Muscle of leg (tissue), 16 donors: ENCODE results near the gene ZBTB1. TPM values are rescaled to one million over a fixed set of nuclear protein-coding genes. Genes with fewer than 3 reads are reported as not detected.

Experiments used
- DNase-seq: peaks from one replicate; pipeline ENCODE4 v3.0.0; 2013
- H3K27ac ChIP-seq: one replicate; pipeline ENCODE4 v1.5.1; 2013; ENCODE audit warnings: mild to moderate bottlenecking, low read length, control low read depth
- H3K27me3 ChIP-seq: one replicate; pipeline ENCODE4 v1.6.1; 2013; ENCODE audit warnings: low read length; ENCODE audit not compliant: control insufficient read depth, insufficient read depth
- H3K36me3 ChIP-seq: one replicate; pipeline ENCODE4 v1.6.1; 2013; ENCODE audit warnings: low read length; ENCODE audit not compliant: control insufficient read depth, insufficient read depth
- H3K4me1 ChIP-seq: one replicate; pipeline ENCODE4 v1.6.1; 2013; ENCODE audit warnings: low read length; ENCODE audit not compliant: control insufficient read depth, insufficient read depth
- H3K4me3 ChIP-seq: one replicate; pipeline ENCODE4 v1.5.1; 2013; ENCODE audit warnings: low read length, control low read depth
- H3K9me3 ChIP-seq: replicated peaks from 2 replicates; pipeline ENCODE4 v1.6.1; 2013; ENCODE audit warnings: low read depth, low read length; ENCODE audit not compliant: control insufficient read depth
- WGBS: methylation state at CpG from one replicate; pipeline ENCODE4 v1.1.5; 2013; ENCODE audit warnings: missing lambda C conversion rate; ENCODE audit not compliant: insufficient coverage; 5-methylcytosine and 5-hydroxymethylcytosine counted together
- long read RNA-seq, 11 donors: transcript quantifications; one replicate each; lab custom pipeline, GENCODE V29; 2026
- polyA plus RNA-seq, 8 donors: library from polyadenylated mRNA; unstranded; fragments of 120-200 nt; gene quantifications; one replicate each; pipeline versions ENCODE4 v1.2.1 to v1.2.3, GENCODE V29; 2013; ENCODE audit warnings: inconsistent platforms in 1 of 8, low replicate concordance in 1 of 8; ENCODE audit not compliant: insufficient read length in 8 of 8, insufficient read depth in 1 of 8
- total RNA-seq: library from RNA; stranded (reverse); fragments of 120-200 nt; gene quantifications from one replicate; pipeline ENCODE4 v1.2.4, GENCODE V29; 2013

The ZBTB1 gene
- total RNA-seq (34.8 TPM), polyA plus RNA-seq (10 to 100 TPM; 24.1 to 42.4 (median 31.7) TPM)
- long read RNA-seq, donor 1, full-length matches to known transcripts, result 1 of 1 reads
- long read RNA-seq, donor 1, partial matches to known transcripts, result 0 of 1 reads
- long read RNA-seq, donor 1, other reads (novel, unspliced or antisense), result 0 of 1 reads
- long read RNA-seq, donor 2, result 0 reads
- long read RNA-seq, donor 3, full-length matches to known transcripts, result 1 of 16 reads
- long read RNA-seq, donor 3, partial matches to known transcripts, result 15 of 16 reads
- long read RNA-seq, donor 3, other reads (novel, unspliced or antisense), result 0 of 16 reads
- long read RNA-seq, donor 4, partial matches to known transcripts, result 8 of 9 reads
- long read RNA-seq, donor 4, other reads (novel, unspliced or antisense), result 0 of 9 reads
- long read RNA-seq, donor 5, full-length matches to known transcripts, result 1 of 55 reads
- long read RNA-seq, donor 5, partial matches to known transcripts, result 54 of 55 reads
- long read RNA-seq, donor 5, other reads (novel, unspliced or antisense), result 0 of 55 reads
- long read RNA-seq, donor 6, full-length matches to known transcripts, result 6 of 17 reads
- long read RNA-seq, donor 6, partial matches to known transcripts, result 11 of 17 reads
- long read RNA-seq, donor 6, other reads (novel, unspliced or antisense), result 0 of 17 reads
- long read RNA-seq, donor 7, partial matches to known transcripts, result 20 of 20 reads
- long read RNA-seq, donor 7, other reads (novel, unspliced or antisense), result 0 of 20 reads
- long read RNA-seq, donor 8, result 0 reads
- long read RNA-seq, donor 9, full-length matches to known transcripts, result 1 of 36 reads
- long read RNA-seq, donor 9, partial matches to known transcripts, result 35 of 36 reads
- long read RNA-seq, donor 9, other reads (novel, unspliced or antisense), result 0 of 36 reads
- long read RNA-seq, donor 10, partial matches to known transcripts, result 17 of 17 reads
- long read RNA-seq, donor 10, other reads (novel, unspliced or antisense), result 0 of 17 reads
- long read RNA-seq, donor 11, full-length matches to known transcripts, result 1 of 10 reads
- long read RNA-seq, donor 11, partial matches to known transcripts, result 9 of 10 reads
- long read RNA-seq, donor 11, other reads (novel, unspliced or antisense), result 0 of 10 reads

- H3K4me3 ChIP-seq, result peak within 1 kb of the TSS; percentile 83
- no peaks in the 10 kb centered on the region for H3K27me3 ChIP-seq
- peaks cover 20% of the 10 kb centered on the region for H3K4me1 ChIP-seq
- WGBS, result under 1% methylated on average over 62 of the region's 63 CpGs
- no peaks in the 10 kb centered on the region for H3K9me3 ChIP-seq
- peak within 1 kb of the TSS; percentile 98 for H3K27ac ChIP-seq
- DNase-seq, result peak; percentile 90
- H3K36me3 ChIP-seq, result peaks cover 3% of the 10 kb centered on the region
Measured at GRCh38 chr14:64504310-64504896, at the start of gene ZBTB1. TSS of gene ZBTB1 (plus strand) at chr14:64504770. CDS start at chr14:64521505, 16,735 bp downstream.

- H3K4me1 ChIP-seq, result peaks cover 2% of the 10 kb centered on the region
Measured at GRCh38 chr14:64459405-64460136, 45.0 kb upstream of the ZBTB1 start.

GRCh38 chr14:64461221-64461620 is 43.3 kb upstream of the ZBTB1 start:
- H3K36me3 ChIP-seq, result peaks cover 6% of the 10 kb centered on the region
- no peak overlapping the region for H3K4me3 ChIP-seq
- no peaks in the 10 kb centered on the region for H3K9me3 ChIP-seq
- H3K27me3 ChIP-seq, result peaks cover 5% of the 10 kb centered on the region
- whole genome bisulfite sequencing, result 95% methylated on average over 3 of the region's 3 CpGs
- H3K27ac ChIP-seq, result no peak overlapping the region
- no peak for DNase-seq
- peaks cover 8% of the 10 kb centered on the region for H3K4me1 ChIP-seq

More at GRCh38 chr14:64459405-64460136, 45.0 kb upstream of the ZBTB1 start:
- Histone ChIP-seq H3K27me3 (peaks cover 2% of the 10 kb centered on the region), H3K36me3 (peaks cover 8% of the 10 kb centered on the region), H3K4me3 (no peak overlapping the region), H3K27ac (no peak overlapping the region), H3K9me3 (no peaks in the 10 kb centered on the region)
- WGBS, result 17% methylated on average over 1 of the region's 4 CpGs
- DNase-seq, result peak; percentile 10

GRCh38 chr14:64463195-64463594 is 41.4 kb upstream of the ZBTB1 start:
- Histone ChIP-seq H3K27me3 (peaks cover 5% of the 10 kb centered on the region), H3K4me1 (peaks cover 8% of the 10 kb centered on the region), H3K36me3 (peaks cover 2% of the 10 kb centered on the region), H3K27ac (no peak overlapping the region), H3K4me3 (no peak overlapping the region), H3K9me3 (no peaks in the 10 kb centered on the region)
- DNase-seq, result no peak
- WGBS, result no CpG with 5 or more reads among the region's 2 CpGs

GRCh38 chr14:64463873-64464272 is 40.7 kb upstream of the ZBTB1 start:
- Histone ChIP-seq H3K4me3 (no peak overlapping the region), H3K4me1 (peaks cover 8% of the 10 kb centered on the region), H3K27me3 (peaks cover 5% of the 10 kb centered on the region), H3K9me3 (no peaks in the 10 kb centered on the region), H3K27ac (no peak overlapping the region), H3K36me3 (peaks cover 2% of the 10 kb centered on the region)
- DNase-seq, result no peak
- WGBS, result 96% methylated on average over 5 of the region's 6 CpGs

- Histone ChIP-seq H3K27ac (no peak overlapping the region), H3K36me3 (peaks cover 2% of the 10 kb centered on the region), H3K27me3 (peaks cover 5% of the 10 kb centered on the region), H3K4me3 (peak overlapping the region; percentile 62), H3K4me1 (peaks cover 8% of the 10 kb centered on the region), H3K9me3 (no peaks in the 10 kb centered on the region)
- no peak for DNase-seq
- WGBS, result no CpG with 5 or more reads among the region's 6 CpGs
Measured at GRCh38 chr14:64464651-64465050, 39.9 kb upstream of the ZBTB1 start.

- peak; percentile 75 for DNase-seq
- H3K4me1 ChIP-seq, result peaks cover 8% of the 10 kb centered on the region
- under 1% methylated on average over 63 of the region's 74 CpGs for WGBS
- peak within 1 kb of the TSS; percentile 62 for H3K4me3 ChIP-seq
- H3K27me3 ChIP-seq, result peaks cover 5% of the 10 kb centered on the region
- no peak within 1 kb of the TSS for H3K27ac ChIP-seq
- H3K36me3 ChIP-seq, result no peaks in the 10 kb centered on the region
- no peaks in the 10 kb centered on the region for H3K9me3 ChIP-seq
Measured at GRCh38 chr14:64465191-64465822, 39.3 kb upstream of the ZBTB1 start, which contains the start of gene AKAP5. TSS of gene AKAP5 (plus strand) at chr14:64465499. CDS start at chr14:64468395, 2,896 bp downstream.

- DNase-seq, result peak; percentile 75
- Histone ChIP-seq H3K27me3 (peaks cover 5% of the 10 kb centered on the region), H3K9me3 (no peaks in the 10 kb centered on the region), H3K27ac (no peak overlapping the region), H3K4me1 (peaks cover 8% of the 10 kb centered on the region), H3K4me3 (peak overlapping the region; percentile 62), H3K36me3 (no peaks in the 10 kb centered on the region)
- WGBS, result 0% methylated on average over 6 of the region's 15 CpGs
Measured at GRCh38 chr14:64465831-64466554, 38.6 kb upstream of the ZBTB1 start.
